Natural killer cell treated with Interleukin-12 subunit alpha and Interleukin-12 subunit beta and Interleukin-15 and Interleukin-18, amount 100 ng/mL, for 72 hours (primary cell): ENCODE measurements around the gene THY1. TPM values are rescaled to one million over a fixed set of nuclear protein-coding genes. Genes with fewer than 3 reads are reported as not detected.

ENCODE experiments used
- ATAC-seq, 2 donors: fragments of 150-1000 bp; cut with Tn5 transposase in 1 of 2; sonication (Bioruptor Pico), chemical (Tn5 transposase) in 1 of 2; 2 replicates each; pipeline ENCODE4 v1.10.0; 2021
- DNase-seq: peaks from one replicate; pipeline ENCODE4 v3.0.0; 2022; ENCODE audit warnings: low spot score
- H3K27ac Mint-ChIP-seq, 2 donors: 1 replicate in 1 of 2; 2 replicates in 1 of 2; pipeline ENCODE4 v1.8.0; 2022; ENCODE audit warnings: mixed read lengths in 2 of 2, mild to moderate bottlenecking in 1 of 2, moderate library complexity in 1 of 2
- H3K27me3 Mint-ChIP-seq, 2 donors: 1 replicate in 1 of 2; 2 replicates in 1 of 2; pipeline ENCODE4 v1.8.0; 2022; ENCODE audit warnings: mixed read lengths in 2 of 2
- H3K36me3 Mint-ChIP-seq: one replicate; pipeline ENCODE4 v1.8.0; 2022; ENCODE audit warnings: mixed read lengths
- H3K4me1 Mint-ChIP-seq, 2 donors: 1 replicate in 1 of 2; 2 replicates in 1 of 2; pipeline ENCODE4 v1.8.0; 2022; ENCODE audit warnings: low read depth in 2 of 2, mixed read lengths in 2 of 2, mild to moderate bottlenecking in 1 of 2
- H3K4me3 Mint-ChIP-seq: one replicate; pipeline ENCODE4 v1.8.0; 2022; ENCODE audit warnings: mixed read lengths
- H3K9me3 Mint-ChIP-seq: 2 replicates; pipeline ENCODE4 v1.8.0; 2022; ENCODE audit warnings: mixed read lengths
- total RNA-seq, 2 donors: library from RNA; stranded (reverse); gene quantifications; one replicate each; pipeline ENCODE4 v1.2.3, GENCODE V29; 2022

Gene THY1
- total RNA-seq, 2 donors from 2014 or later, result not detected

DNA sequence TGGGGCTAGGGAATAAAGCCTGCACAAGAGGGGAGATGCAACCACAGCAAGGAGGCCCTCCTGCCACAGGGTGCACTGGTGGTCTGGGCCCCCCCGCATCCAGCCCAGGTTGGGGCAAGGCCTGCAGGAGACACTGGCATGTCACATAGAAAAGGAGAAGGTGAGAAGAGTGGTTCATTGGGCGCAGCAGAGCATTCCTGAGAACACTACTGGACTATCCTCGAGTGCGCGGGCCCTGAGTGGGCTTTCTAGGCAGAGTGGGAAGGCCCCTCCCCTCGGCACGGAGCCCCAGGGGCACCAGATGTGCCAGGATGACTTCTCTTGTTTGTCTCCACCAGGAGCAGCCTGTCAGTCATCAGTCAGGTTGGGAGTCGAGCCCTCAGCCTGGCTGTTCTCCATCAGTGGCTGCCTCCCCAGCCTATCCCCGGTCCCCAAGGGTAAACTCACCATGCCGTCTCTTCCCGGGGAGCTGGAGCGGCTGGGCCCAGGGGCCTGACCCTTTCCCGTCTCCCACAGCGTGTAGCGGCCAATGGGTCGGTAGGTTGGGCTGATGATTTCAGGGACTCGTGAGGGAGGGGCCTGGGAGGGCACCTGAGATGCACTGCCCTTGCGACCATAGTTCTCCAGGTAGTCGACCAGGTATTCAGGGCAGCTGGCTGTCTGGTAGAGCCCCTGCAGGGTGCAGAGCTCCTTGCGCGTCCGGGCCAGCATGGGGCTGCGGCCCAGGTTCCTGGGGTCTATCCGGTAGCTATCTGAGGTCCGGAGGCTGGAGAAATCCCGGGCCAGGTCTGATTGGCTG lies 50.5 kb downstream of the THY1 start:
- no peak overlapping the region for H3K4me3 Mint-ChIP-seq
- H3K4me1 Mint-ChIP-seq, result peaks cover 0 to 2% of the 10 kb centered on the region in 2 donors
- no peak overlapping the region for H3K27ac Mint-ChIP-seq
- H3K27me3 Mint-ChIP-seq, result peaks cover 0 to 13% of the 10 kb centered on the region in 2 donors
- DNase-seq (no peak), ATAC-seq (no peak)
- no peaks in the 10 kb centered on the region for H3K9me3 Mint-ChIP-seq
- H3K36me3 Mint-ChIP-seq, result no peaks in the 10 kb centered on the region

- Mint-ChIP-seq H3K9me3 (no peaks in the 10 kb centered on the region), H3K27ac (no peak overlapping the region), H3K4me1 (peaks cover 0 to 2% of the 10 kb centered on the region in 2 donors), H3K36me3 (no peaks in the 10 kb centered on the region), H3K4me3 (no peak overlapping the region), H3K27me3 (peaks cover 7 to 13% of the 10 kb centered on the region in 2 donors)
- no peak for DNase-seq
- no peak for ATAC-seq
Observed at GRCh38 chr11:119371778-119372182, 51.2 kb downstream of the THY1 start.

GRCh38 chr11:119371067-119371601 lies 51.8 kb downstream of the THY1 start:
- Mint-ChIP-seq H3K4me3 (no peak overlapping the region), H3K27ac (no peak overlapping the region), H3K9me3 (no peaks in the 10 kb centered on the region), H3K27me3 (peaks cover 13 to 20% of the 10 kb centered on the region in 2 donors), H3K4me1 (peaks cover 0 to 2% of the 10 kb centered on the region in 2 donors), H3K36me3 (no peaks in the 10 kb centered on the region)
- ATAC-seq (no peak), DNase-seq (no peak)

DNA sequence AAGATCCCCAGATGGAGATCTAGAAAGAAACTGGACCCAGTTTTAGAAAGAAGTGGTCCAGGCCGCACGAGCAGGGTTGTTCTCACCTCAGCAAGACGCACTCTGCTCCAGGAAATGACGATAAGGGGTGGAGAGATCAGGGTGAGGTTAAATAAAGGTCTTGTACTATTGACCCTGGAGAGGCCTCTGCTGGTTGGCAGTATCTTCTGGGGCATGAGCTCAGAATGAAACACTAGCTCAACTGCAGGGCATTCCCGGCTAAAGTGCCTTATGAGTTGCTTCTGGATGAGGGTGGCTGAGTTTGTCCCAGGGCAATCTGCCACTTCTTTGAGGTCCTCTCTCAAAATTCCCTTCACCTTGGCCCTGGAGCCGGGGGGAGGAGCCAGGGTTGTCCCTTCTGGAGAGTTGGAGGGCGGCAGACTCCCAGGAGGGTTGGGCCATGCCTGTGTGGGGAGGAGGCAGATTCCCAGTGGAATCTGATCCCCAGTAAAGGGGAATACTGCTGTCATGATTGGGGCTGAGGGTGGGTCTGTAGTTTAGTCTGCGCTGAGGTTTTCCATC lies 52.4 kb downstream of the THY1 start:
- H3K27ac Mint-ChIP-seq, result no peak overlapping the region
- DNase-seq, result no peak
- H3K4me3 Mint-ChIP-seq, result no peak overlapping the region
- peaks cover 0 to 2% of the 10 kb centered on the region in 2 donors for H3K4me1 Mint-ChIP-seq
- peak in 1 of 2 donors; percentile 49 for ATAC-seq
- no peaks in the 10 kb centered on the region for H3K36me3 Mint-ChIP-seq
- H3K9me3 Mint-ChIP-seq, result no peaks in the 10 kb centered on the region
- peaks cover 18 to 22% of the 10 kb centered on the region in 2 donors for H3K27me3 Mint-ChIP-seq

GRCh38 chr11:119369132-119369925 lies 53.6 kb downstream of the THY1 start:
- Mint-ChIP-seq H3K4me3 (no peak overlapping the region), H3K27ac (no peak overlapping the region), H3K9me3 (peaks cover 2% of the 10 kb centered on the region), H3K36me3 (no peaks in the 10 kb centered on the region), H3K27me3 (peaks cover 31 to 33% of the 10 kb centered on the region in 2 donors), H3K4me1 (peaks cover 6 to 8% of the 10 kb centered on the region in 2 donors)
- ATAC-seq (no peak), DNase-seq (no peak)

- Mint-ChIP-seq H3K9me3 (peaks cover 2% of the 10 kb centered on the region), H3K4me3 (no peak overlapping the region), H3K27me3 (peaks cover 32 to 33% of the 10 kb centered on the region in 2 donors), H3K36me3 (no peaks in the 10 kb centered on the region), H3K4me1 (peaks cover 6 to 7% of the 10 kb centered on the region in 2 donors), H3K27ac (no peak overlapping the region)
- no peak for DNase-seq
- no peak for ATAC-seq
Observed at GRCh38 chr11:119368121-119369034, 54.6 kb downstream of the THY1 start.

- DNase-seq (no peak), ATAC-seq (no peak)
- Mint-ChIP-seq H3K4me1 (peaks cover 6 to 7% of the 10 kb centered on the region in 2 donors), H3K36me3 (no peaks in the 10 kb centered on the region), H3K9me3 (peaks cover 2% of the 10 kb centered on the region), H3K27ac (no peak overlapping the region), H3K27me3 (peaks cover 35 to 37% of the 10 kb centered on the region in 2 donors), H3K4me3 (no peak overlapping the region)
Observed at GRCh38 chr11:119367661-119368120, 55.3 kb downstream of the THY1 start.

Other genes starting within 250 kb of the THY1 start
- gene NHERF4, start 237.7 kb downstream of the THY1 start, total RNA-seq, result under 1 TPM in 1 of 2 donors, not detected in 1; 0.64 TPM
- 10 to 100 TPM; 29.1 to 50.5 TPM for gene CBL, start 216.8 kb downstream of the THY1 start, total RNA-seq
- gene MCAM, start 106.0 kb downstream of the THY1 start, total RNA-seq, result 1 to 10 TPM in 1 of 2 donors, under 1 TPM in 1; 0.74 to 1.7 TPM
- gene RNF26, start 88.6 kb downstream of the THY1 start, total RNA-seq, result 10 to 100 TPM; 16.6 to 32.5 TPM
- not detected for gene C1QTNF5, start 82.3 kb downstream of the THY1 start, total RNA-seq
- not detected for gene MFRP, start 76.5 kb downstream of the THY1 start, total RNA-seq
- gene USP2, start 41.5 kb downstream of the THY1 start, total RNA-seq, result not detected